Medulla oblongata (tissue), 1 donor: ENCODE results near the gene TTLL10.
A peak's percentile ranks its signal among the peaks of the same experiment; 100 is the strongest.

Source experiments
- DNase-seq: peaks from one replicate; pipeline ENCODE4 v3.0.0-alpha.2; 2015; ENCODE audit errors: extremely low spot score

The TTLL10 gene

GRCh38 chr1:1221887-1222574 lies 48.4 kb downstream of the TTLL10 start:
- no peak for DNase-seq

- no peak for DNase-seq
These were observed 49.0 kb downstream of the TTLL10 start for GRCh38 chr1:1222575-1223225.

GRCh38 chr1:1223321-1223720 lies 49.6 kb downstream of the TTLL10 start:
- no peak for DNase-seq

GRCh38 chr1:1223891-1224290 lies 50.2 kb downstream of the TTLL10 start:
- no peak for DNase-seq

- DNase-seq: no peak
These were observed 51.7 kb downstream of the TTLL10 start for GRCh38 chr1:1225238-1225845.

GRCh38 chr1:1225913-1226312 lies 52.2 kb downstream of the TTLL10 start:
- no peak for DNase-seq

- no peak for DNase-seq
These were observed 53.1 kb downstream of the TTLL10 start for GRCh38 chr1:1226566-1227362.

- DNase-seq: no peak
These were observed 53.7 kb downstream of the TTLL10 start for GRCh38 chr1:1227386-1227785.

GRCh38 chr1:1228187-1228586 lies 54.5 kb downstream of the TTLL10 start:
- DNase-seq: no peak

- DNase-seq: no peak
These were observed 55.1 kb downstream of the TTLL10 start for GRCh38 chr1:1228596-1229321.

GRCh38 chr1:1229770-1230169 lies 56.1 kb downstream of the TTLL10 start:
- DNase-seq: no peak

- DNase-seq: no peak
These were observed 57.1 kb downstream of the TTLL10 start for GRCh38 chr1:1230656-1231399.

- peak; percentile 97 for DNase-seq
These were observed 57.9 kb downstream of the TTLL10 start, which contains the start of gene SDF4 for GRCh38 chr1:1231400-1232207. Gene SDF4, minus strand, starts transcription at chr1:1232001. Its CDS starts 3,229 bp downstream, at chr1:1228772.

- no peak for DNase-seq
These were observed 58.6 kb downstream of the TTLL10 start, which contains the start of gene B3GALT6 for GRCh38 chr1:1232208-1232795. Gene B3GALT6, plus strand, starts transcription at chr1:1232237. Its CDS starts 42 bp downstream, at chr1:1232279.

GRCh38 chr1:1232796-1233566 lies 59.3 kb downstream of the TTLL10 start:
- DNase-seq: no peak

- no peak for DNase-seq
These were observed 59.9 kb downstream of the TTLL10 start for GRCh38 chr1:1233567-1233892.

GRCh38 chr1:1234180-1234808 lies 60.6 kb downstream of the TTLL10 start:
- no peak for DNase-seq

- DNase-seq: no peak
These were observed 61.5 kb downstream of the TTLL10 start for GRCh38 chr1:1235016-1235744.
